ENCODE measurements around the gene ERFL.

The ERFL gene

DNA sequence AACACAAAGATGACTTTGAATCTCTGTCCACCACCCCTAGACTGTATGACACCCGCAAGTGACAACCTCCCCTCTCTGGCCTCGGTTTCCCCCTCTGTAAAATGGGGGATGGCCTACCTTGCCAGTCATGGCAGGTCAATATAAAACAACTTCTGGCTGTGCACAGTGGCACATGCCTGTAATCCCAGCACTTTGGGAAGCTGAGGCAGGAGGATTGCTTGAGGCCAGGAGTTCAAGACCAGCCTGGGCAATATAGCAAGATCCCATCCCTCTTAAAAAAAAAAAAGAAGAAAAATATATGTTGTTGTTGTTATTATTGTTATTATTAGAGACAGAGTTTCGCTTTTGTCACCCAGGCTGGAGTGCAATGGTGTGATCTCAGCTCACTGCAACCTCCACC is 52.3 kb downstream of the ERFL start:
- peak; percentile 50 for DNase-seq

GRCh38 chr19:41872775-41873647 is 55.2 kb downstream of the ERFL start:
- no peak for DNase-seq

DNA sequence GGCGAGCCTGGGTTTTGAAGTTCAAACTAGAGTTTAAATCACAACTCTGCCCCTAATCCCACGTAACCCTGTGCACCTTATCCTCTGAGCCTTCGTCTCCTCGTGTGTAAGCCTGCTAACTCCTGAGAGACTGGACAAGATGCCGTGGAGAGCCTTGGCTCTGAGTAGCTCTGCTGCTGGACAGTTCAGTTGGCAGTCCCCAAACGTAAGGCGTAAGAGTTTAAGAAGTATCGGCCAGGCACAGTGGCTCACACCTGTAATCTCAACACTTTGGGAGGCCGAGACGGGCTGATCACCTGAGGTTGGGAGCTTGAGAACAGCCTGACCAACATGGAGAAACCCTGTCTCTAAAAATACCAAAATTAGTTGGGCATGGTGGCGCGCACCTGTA is 55.9 kb downstream of the ERFL start:
- DNase-seq = peak; percentile 65

- no peak for DNase-seq
These were observed 56.5 kb downstream of the ERFL start for GRCh38 chr19:41871573-41872383.

GRCh38 chr19:41870401-41870873 is 57.8 kb downstream of the ERFL start:
- peak; percentile 65 for DNase-seq

- no peak for DNase-seq
These were observed 58.8 kb downstream of the ERFL start for GRCh38 chr19:41869374-41869955.

GRCh38 chr19:41868989-41869300 is 59.3 kb downstream of the ERFL start:
- DNase-seq = no peak

DNA sequence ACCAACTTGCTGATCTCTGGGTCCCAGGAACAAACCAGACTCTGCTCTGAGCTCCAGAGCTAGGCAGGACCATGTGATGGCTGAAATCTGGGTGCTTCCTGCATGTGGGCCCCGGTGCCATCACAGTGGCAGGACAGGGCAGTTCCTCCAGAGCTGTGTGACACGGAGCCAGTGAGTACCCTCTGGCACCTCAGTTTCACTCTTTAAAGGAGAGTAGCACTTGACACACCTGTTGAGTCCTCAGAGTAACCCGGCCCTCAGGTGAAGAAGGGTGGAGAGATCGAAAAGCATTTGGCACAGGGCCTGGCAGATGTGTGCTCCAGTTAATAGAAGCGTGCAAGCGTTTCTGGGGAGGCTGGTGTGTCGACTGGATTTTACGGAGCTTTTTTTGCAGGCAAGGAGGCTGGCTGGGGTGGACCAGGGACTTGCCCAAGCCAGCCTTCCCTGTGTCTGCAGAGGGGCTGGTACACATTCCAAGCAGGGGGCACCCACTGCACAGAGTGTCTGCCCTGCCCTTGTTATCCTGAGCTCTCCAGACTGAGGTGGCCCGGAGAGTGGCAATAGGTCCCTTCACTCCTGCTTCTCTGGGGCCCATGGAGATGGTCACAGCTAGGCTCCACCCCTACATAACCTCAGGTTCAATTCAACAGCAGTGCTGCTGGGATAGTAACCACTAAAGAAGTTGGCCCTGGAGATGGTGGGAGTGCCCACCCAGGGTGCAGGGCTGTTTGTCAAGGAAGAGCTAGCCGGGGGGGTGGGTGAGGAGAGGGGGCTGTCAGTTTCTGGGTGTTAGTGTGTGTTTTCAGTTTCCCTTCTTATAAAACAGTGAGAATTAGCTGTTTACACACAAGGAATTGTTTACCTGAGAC is 59.9 kb downstream of the ERFL start:
- peak; percentile 68 for DNase-seq

DNA sequence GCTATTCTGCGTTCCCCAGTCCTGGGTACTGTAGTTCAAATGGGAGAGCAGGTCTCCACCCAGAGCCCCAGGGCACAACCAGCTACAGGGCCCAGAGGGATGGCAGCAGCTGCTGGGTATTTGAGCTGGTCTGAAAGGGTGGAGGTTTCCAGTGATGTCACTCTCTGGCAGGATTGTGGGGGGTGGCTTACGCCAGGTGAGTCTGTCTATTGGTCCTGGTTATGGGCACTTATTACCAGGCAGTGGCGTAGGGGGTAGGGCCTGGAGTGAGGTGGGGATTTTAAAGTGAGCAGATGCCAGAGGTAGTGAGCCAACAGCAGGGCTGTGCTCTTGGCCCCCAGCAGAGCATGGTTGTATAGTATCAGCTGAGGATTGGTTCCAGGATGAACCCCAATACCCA is 62.0 kb downstream of the ERFL start:
- DNase-seq = peak; percentile 72

DNA sequence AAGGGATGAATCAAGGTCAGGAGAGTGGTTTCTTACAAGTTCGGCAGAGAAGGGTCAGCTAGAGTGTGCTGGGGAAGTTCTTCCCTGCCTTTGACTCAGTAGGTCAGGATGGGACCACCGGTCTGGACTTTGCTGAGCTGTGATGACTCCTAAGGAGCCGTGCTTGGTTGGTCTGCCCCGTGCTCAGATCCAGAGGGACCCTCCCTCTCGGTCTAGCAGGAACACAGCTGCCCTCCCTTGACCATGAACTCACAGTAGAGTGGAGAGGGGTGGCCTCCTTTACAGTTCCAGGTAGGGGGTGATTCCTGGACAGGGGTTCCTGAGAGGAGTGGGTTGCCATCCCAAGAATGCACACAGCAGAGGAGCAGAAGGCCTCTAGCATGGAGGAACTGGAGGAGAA is 63.9 kb downstream of the ERFL start:
- no peak for DNase-seq

- no peak for DNase-seq
These were observed 64.9 kb downstream of the ERFL start for GRCh38 chr19:41863209-41863931.

- DNase-seq = no peak
These were observed 65.7 kb downstream of the ERFL start for GRCh38 chr19:41862445-41862986.

- no peak for DNase-seq
These were observed 66.4 kb downstream of the ERFL start for GRCh38 chr19:41861846-41862245.

DNA sequence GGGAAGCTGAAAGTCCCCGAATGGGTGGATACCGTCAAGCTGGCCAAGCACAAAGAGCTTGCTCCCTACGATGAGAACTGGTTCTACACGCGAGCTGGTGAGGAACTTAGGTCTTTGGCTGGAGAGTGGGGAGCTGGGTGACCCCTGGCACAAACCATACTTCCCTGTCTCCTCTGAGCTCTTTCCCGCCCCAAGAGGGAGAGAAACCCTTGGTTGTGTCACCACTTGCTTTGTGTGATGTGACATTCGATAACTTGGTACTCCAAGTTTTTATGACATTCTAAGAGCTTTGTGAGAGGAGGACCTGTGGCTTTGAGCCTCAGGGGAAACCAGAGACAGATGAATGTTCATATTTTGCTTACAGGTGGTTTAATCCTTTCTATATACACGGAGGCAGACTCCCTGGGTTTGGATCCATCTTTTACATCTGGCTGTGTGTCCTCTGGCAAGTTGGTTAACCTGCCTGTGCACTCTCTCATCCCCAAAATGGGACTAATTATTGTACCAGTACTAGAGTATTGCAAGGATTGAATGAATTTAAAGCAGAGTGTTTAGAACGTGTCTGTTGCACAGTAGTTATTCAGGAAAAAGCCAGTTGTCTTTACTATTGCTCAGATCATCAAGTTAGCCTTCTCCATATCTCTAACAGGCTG is 67.0 kb downstream of the ERFL start:
- peak; percentile 66 for DNase-seq

DNA sequence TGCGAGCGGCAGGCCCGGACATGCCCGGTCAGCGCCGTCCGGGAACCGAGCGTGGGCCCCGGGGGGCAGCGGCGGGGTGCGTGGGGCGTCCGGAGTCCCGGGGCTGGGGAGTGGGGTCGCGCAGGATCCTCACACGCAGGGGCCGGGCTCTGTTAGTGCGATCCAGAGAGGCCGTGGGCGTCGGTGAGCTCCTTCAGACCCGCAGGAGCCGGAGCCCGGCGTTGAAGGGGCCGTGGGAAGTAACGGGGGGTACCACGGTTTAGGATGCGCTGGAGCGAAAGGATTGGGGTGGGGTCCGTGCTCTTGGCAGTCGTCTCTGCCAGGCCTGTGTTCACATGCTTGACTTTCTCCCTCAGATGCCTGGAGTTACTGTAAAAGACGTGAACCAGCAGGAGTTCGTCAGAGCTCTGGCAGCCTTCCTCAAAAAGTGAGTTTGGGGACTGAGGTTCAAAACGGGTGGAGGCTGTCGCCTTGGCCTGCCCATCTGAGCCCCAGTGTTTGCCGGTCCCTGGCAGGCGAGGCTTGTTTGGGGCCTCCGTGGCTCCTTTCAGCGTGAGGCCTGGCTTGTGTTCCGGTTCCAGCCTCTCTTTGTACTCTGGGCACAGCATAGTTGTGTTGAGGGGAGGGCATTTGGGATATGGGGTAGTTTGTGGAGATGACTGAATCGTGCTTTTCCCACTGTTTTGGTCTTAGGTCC is 67.7 kb downstream of the ERFL start:
- DNase-seq = no peak

DNA sequence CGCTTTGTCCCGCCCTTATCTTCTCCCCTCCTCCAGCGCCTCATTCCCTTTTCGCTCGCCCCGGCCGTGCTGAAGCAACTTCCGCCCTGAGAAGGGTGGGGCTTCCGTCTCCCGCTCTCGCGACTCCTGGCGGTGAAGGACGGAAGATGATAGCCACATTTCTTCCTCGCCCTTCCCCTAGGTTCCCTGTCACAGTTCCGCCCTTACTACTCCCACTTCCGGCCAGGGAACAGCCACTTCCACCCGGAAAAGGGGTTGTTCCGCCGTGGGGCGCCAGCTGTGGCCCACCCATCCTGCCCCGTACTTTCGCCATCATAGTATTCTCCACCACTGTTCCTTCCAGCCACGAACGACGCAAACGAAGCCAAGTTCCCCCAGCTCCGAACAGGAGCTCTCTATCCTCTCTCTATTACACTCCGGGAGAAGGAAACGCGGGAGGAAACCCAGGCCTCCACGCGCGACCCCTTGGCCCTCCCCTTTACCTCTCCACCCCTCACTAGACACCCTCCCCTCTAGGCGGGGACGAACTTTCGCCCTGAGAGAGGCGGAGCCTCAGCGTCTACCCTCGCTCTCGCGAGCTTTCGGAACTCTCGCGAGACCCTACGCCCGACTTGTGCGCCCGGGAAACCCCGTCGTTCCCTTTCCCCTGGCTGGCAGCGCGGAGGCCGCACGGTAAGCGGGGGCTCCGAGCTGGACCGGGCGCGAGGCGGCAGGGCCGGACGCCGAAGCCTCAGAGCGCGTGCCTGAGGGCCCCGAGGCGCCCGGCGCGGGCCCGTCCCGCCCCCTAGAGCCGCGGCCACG is 68.4 kb downstream of the ERFL start, which contains the start of gene RPS19:
RPS19 (plus strand) TSS at position 638 of the 801 bp plus-strand sequence. CDS start 520 bp downstream, outside the sequence.
- peak; percentile 99 for DNase-seq

DNA sequence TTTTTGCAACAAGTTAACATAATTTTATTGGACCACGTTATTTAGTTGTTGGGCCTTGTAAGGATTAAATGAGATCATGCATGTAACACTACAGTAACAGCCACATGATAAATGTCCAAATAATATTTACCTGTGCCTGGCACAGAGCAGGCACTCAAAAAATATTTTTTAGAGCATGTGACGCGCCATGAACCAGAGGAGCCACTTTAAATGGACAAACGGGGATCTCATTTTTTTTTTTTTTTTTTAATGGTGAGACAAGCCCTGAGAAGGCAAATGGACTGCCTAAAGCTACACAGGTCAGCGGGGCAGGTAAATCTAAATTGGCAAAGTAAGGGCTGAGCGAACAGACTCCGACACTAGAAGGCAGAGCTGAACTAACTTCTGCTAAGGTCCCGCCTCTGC is 69.0 kb downstream of the ERFL start:
- no peak for DNase-seq
